MV-4-11 (cell line): ENCODE results near the gene TESMIN.

Source experiments
- DNase-seq: peaks from one replicate; lab custom pipeline; 2025; lab: John Stamatoyannopoulos, UW

The TESMIN gene

DNA sequence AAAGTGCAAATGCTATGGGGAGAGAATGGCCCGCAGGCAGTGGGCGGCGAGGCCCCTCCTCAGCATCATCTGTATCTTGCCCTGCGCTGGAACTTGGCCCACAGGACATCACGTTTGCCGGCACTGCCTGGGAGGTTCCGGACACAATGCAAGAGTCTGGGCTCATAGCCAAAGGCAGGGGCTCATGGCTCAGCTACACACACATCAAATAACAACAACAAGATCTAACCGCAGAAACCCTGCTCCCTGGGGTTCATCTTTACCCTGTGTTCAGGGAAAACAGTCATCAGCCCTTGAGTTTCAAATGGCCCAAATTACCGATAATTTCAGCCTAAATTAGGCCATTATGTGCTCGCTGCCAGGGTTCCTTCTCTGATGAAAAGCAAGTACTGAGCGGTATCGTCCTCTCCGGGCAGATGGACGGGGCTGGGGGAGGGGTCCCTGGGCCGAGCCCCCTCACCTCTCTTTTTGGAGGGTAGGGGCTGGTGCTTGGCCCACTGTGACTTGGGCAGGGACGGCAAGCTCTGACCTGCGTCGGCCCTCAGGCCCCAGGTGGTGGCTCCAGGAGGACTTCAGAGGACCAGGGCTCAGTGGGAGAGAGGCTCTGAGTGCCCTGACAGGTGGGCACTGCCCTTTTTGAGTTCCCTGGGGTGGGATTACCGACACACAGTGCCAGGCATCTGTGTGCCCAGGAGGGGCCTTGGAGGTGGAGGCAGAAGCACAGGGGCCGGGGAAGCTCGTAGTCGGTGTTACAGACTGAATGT lies 92.0 kb downstream of the TESMIN start:
- no peak for DNase-seq

DNA sequence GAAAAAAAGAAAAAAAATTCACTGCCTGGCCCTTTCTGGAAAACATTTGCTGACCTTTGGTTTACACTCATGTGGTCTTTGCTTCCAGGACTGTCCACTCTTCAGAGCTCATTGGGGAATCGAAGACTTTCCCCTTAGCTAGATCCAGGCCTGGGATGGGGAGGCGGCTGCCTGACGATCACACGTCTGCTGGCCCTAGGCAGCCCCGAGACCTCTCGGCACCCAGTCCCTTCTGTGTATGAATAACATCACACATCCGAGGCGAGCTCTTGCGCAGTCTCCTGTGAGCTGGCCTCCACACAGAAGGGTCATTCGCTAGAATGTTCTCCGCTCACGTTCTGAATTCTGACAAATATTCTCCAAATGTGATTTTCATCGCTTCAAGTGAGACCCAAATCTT lies 92.7 kb downstream of the TESMIN start:
- DNase-seq = no peak

DNA sequence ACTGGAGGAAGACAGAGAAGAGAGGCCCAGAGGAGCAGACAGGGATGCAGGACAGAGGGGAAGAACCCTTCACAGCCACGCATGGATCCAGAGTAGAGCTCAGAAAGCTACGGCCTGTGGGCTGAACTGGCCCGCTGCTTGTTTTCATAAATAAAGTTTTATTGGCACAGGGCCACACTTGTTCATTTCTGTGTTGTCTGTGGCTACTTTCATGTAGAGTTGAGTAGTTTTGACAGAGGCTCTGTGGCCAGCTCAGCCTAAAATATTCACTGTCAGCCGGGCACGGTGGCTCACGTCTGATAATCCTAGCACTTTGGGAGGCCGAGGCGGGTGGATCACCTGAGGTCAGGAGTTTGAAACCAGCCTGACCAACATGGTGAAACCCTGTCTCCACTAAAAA lies 93.2 kb downstream of the TESMIN start:
- no peak for DNase-seq
